GM20000 (cell line): ENCODE results near the gene SIPA1L3.

Experiments used
- DNase-seq: peaks from one replicate; pipeline ENCODE4 v3.0.0; 2012; ENCODE audit warnings: low spot score
- CTCF ChIP-seq: IDR thresholded peaks from 2 replicates; pipeline ENCODE4 v1.5.1; 2012; ENCODE audit warnings: mild to moderate bottlenecking, control low read depth; ENCODE audit errors: extremely low read depth, missing control alignments

Gene SIPA1L3

DNA sequence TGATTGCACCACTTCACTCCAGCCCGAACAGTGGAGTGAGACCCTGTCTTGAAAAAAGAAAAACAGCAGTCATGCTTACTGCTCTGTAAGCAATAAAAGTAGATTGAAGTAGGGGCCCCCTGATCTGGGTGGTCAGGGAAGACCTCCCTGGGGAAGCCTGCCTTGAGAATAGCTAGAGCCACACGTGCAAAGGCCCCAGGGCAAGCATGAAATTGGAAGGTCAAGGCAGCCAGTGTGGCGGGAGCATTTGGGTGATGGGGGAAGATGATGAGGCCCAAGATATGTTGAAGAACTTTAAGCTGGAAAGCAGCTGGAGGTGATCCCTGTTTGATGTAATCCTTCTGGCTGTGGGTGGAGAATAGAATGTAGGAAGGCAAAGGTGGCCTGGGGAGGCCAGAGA, 104.4 kb downstream of the SIPA1L3 start:
- TF ChIP-seq CTCF = no peak
- DNase-seq = no peak

DNA sequence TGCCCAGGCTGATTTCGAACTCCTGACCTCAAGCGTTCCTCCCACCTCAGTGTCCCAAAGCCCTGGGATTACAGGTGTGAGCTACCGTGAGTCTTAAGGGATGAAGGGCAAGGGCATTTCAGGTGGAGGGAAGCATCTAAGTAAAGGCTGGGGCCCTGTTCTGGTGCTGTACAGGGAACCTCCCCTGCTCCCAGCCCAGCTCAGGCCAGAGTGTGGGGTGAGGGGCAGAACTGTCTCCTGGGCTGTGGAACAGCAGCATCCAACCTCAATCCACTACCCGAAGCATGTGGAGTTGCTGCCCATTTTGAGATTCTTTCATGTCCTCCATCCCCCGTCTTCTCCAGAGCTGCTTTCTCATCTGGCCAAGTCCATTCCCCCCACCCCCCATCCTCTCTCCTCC, 105.3 kb downstream of the SIPA1L3 start:
- DNase-seq = no peak

DNA sequence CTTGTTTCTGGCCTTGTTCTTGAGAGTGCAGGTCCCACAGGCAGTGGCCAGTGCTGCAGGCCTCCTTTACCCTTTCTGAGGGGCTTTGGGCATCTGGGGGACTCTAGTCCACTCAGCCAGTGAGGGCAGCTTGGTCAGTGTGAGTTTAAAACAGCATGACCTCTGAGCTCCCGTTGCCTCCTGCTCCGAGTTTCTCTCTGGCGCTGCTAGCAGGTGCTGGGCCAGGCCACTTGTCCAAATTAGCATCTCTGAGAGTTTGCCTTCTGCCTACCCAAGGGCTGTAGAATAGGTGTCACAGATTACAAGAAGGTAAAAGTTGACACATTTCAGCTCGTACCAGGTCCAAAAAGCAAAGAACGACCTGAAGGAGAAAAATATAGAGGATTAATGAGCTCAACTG, 105.9 kb downstream of the SIPA1L3 start:
- TF ChIP-seq CTCF = no peak
- no peak for DNase-seq

More for the DNA sequence above, 105.3 kb downstream of the SIPA1L3 start:
- no peak for TF ChIP-seq CTCF

- DNase-seq = no peak
- no peak for TF ChIP-seq CTCF
Observed at GRCh38 chr19:38013913-38014580, 107.0 kb downstream of the SIPA1L3 start.

DNA sequence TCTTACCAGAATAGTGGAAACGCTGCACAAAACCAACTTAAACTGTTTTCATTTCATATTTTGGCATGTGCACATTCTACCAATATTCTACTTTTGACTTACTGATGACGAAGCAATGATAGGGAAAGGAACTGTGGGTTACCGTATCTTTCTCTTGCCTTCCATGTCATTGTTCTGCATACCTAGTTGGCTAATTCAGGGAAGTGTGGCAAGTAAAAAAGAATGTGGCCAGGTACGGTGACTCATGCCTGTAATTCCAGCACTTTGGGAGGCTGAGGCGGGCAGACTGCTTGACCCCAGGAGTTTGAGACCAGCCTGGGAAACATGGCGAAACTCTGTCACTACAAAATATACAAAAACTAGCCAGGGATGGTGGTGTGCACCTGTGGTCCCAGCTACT, 108.2 kb downstream of the SIPA1L3 start:
- no peak for TF ChIP-seq CTCF
- no peak for DNase-seq

DNA sequence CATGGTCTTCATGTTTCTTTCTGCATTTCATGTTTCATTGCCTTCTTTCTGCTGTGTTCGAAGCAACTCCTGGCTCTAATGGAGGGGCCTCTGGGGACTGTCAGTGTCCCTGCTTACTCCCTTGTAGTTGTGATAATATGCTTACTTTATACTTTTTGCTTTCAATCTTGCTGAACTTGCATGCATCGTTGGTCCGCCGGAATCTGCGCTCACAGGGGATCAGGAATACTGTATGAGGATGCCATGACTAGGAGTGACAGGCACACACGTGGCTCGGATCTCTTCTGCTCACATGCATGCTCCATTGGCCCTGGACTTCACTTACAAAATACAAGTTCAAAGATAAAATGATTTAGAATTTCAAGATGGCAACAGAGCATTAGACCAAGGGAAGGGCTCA, 108.8 kb downstream of the SIPA1L3 start:
- no peak for DNase-seq
- no peak for TF ChIP-seq CTCF

GRCh38 chr19:38017401-38018151, 110.6 kb downstream of the SIPA1L3 start:
- no peak for DNase-seq
- no peak for TF ChIP-seq CTCF
